Esophagus squamous epithelium (tissue), 4 donors: ENCODE measurements around the gene OVCH1.

ENCODE experiments used
- POLR2A ChIP-seq, 4 donors: fragments of 450-650 bp; IDR thresholded peaks; one replicate each; pipeline ENCODE4 v1.6.1; 2017; ENCODE audit warnings: antibody characterized with exemption in 4 of 4, mild to moderate bottlenecking in 4 of 4, moderate library complexity in 3 of 4
- TF ChIP-seq, protein P1 (sequence below), 6 experiments: fragments of 450-650 bp in 4 of 6; fragments of 200-600 bp in 2 of 6; sonication (generic) in 2 of 6; IDR thresholded peaks; one replicate each; pipeline ENCODE4 v1.5.1; 2016 to 2019; ENCODE audit warnings: antibody characterized with exemption in 6 of 6, mild to moderate bottlenecking in 4 of 6, moderate library complexity in 4 of 6

DNA sequence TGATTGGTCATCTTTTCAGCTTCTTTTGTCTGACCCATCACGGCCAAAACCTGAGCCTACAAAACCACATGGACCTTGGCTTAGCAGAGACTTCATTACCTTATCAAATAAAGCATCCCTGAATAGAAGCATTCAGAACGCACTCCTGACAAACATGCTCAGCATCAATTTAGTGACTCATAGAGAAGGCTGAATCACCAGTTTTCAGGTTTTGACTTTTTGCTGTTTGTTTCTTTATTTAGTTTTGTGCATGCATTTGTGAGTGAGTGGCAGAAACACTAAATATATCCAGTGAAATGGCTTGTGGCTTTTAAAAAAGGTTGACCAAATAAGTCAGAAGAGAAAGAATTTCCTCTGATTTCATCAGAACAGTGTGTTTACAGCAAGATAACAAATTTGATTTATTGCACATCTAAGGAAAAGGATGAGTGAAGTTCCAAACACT is 19.0 kb upstream of the OVCH1 start:
- TF ChIP-seq, protein P1, sequence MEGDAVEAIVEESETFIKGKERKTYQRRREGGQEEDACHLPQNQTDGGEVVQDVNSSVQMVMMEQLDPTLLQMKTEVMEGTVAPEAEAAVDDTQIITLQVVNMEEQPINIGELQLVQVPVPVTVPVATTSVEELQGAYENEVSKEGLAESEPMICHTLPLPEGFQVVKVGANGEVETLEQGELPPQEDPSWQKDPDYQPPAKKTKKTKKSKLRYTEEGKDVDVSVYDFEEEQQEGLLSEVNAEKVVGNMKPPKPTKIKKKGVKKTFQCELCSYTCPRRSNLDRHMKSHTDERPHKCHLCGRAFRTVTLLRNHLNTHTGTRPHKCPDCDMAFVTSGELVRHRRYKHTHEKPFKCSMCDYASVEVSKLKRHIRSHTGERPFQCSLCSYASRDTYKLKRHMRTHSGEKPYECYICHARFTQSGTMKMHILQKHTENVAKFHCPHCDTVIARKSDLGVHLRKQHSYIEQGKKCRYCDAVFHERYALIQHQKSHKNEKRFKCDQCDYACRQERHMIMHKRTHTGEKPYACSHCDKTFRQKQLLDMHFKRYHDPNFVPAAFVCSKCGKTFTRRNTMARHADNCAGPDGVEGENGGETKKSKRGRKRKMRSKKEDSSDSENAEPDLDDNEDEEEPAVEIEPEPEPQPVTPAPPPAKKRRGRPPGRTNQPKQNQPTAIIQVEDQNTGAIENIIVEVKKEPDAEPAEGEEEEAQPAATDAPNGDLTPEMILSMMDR (IDR thresholded peaks at IDR 0.05), result no peak
- no peak for TF ChIP-seq POLR2A (IDR thresholded peaks at IDR 0.05)
